ENCODE results near the gene ADGRG3. TPM values are rescaled to one million over a fixed set of nuclear protein-coding genes. Genes with fewer than 3 reads are reported as not detected.

Gene ADGRG3
- total RNA-seq, 1 experiment from 2014 or later, result not detected

- Histone ChIP-seq H4K20me1 (ENCODE audit: insufficient read depth) (no peaks in the 10 kb centered on the region), H3K27me3 (ENCODE audit: insufficient read depth, low read length) (no peaks in the 10 kb centered on the region), H3K4me2 (ENCODE audit: low read length) (no peak overlapping the region), H3K9me3 (ENCODE audit: control insufficient read depth in 1 of 2, insufficient read depth in 1 of 2, low read depth in 1 of 2, low read length in 2 of 2) (no peaks in the 10 kb centered on the region), H3K36me3 (ENCODE audit: control insufficient read depth in 1 of 2, insufficient read depth in 2 of 2, low read length in 2 of 2) (no peaks in the 10 kb centered on the region), H3K9me2 (ENCODE audit: insufficient read depth) (no peaks in the 10 kb centered on the region), H3K4me1 (ENCODE audit: control insufficient read depth in 1 of 2, insufficient read depth in 2 of 2, low read length in 2 of 2) (peaks cover 0 to 11% of the 10 kb centered on the region in 2 experiments; a peak in 3 of 4 replicates), H3K27ac (ENCODE audit: low read depth, low read length) (no peak overlapping the region), H2AFZ (ENCODE audit: low read depth, low read length, poor library complexity, severe bottlenecking) (no peak overlapping the region), H3K4me3 (replicated peaks in 1 of 2; ENCODE audit: low read depth in 1 of 2, low read length in 2 of 2) (no peak overlapping the region), H3K79me2 (ENCODE audit: insufficient read depth, low read length) (peaks cover 8% of the 10 kb centered on the region; the same call in 1 of the 2 replicates), H3K9ac (ENCODE audit: low read length) (no peak overlapping the region)
- ChIA-PET CTCF (interaction anchor here (0.5 to 1.6 kb wide), 2 partner anchors 8 to 63 kb away, joined by 3 to 6 read pairs; partner anchors contain the start of gene ADGRG3), RAD21 (ENCODE audit: low non-redundant PET in 1 of 2, low total read pairs in 2 of 2, uncharacterized antibody in 2 of 2, unreplicated experiment in 2 of 2) (no interaction called here), POLR2A (no interaction called here)
- no peak for DNase-seq (ENCODE audit: low read depth, low spot score)
- intact Hi-C loops (cut with micrococcal nuclease), result no loop called here
- TF ChIP-seq CBX3 (IDR thresholded peaks at IDR 0.05; ENCODE audit: low read depth) (no peak), RAD21 (IDR thresholded peaks at IDR 0.05; ENCODE audit: low read depth) (no peak), CTCF (IDR thresholded peaks at IDR 0.05 in 2 of 3, conservative IDR thresholded peaks at IDR 0.05 in 1 of 3; ENCODE audit: borderline replicate concordance in 1 of 3, insufficient read depth in 1 of 3, low read depth in 2 of 3, low read length in 2 of 3) (no peak), EGR1 (IDR thresholded peaks at IDR 0.05; ENCODE audit: low read depth) (no peak), SRF (IDR thresholded peaks at IDR 0.05; ENCODE audit: low read depth) (no peak), SIN3A (IDR thresholded peaks at IDR 0.05; ENCODE audit: low read depth) (no peak), ZBTB33 (IDR thresholded peaks at IDR 0.05; ENCODE audit: extremely low read depth, insufficient replicate concordance, low read length) (no peak), MAX (IDR thresholded peaks at IDR 0.05) (no peak), TCF7L2 (IDR thresholded peaks at IDR 0.05; ENCODE audit: borderline replicate concordance, extremely low read depth, insufficient read depth, insufficient read length) (no peak), YY1 (IDR thresholded peaks at IDR 0.05; ENCODE audit: extremely low read depth, insufficient replicate concordance, low read depth, low read length) (no peak), JUND (IDR thresholded peaks at IDR 0.05) (no peak), ATF3 (IDR thresholded peaks at IDR 0.05) (no peak), SP1 (IDR thresholded peaks at IDR 0.05; ENCODE audit: low read depth) (no peak)
- ATAC-seq, result no peak
- BruUV-seq (replicated peaks), result no TSS peak
These were observed 62.9 kb downstream of the ADGRG3 start for GRCh38 chr16:57730771-57731730.

Measured in HCT116 (cell line).